GM12801 (cell line): ENCODE data around the gene NKTR.

ENCODE experiments used
- TF ChIP-seq, protein P1 (sequence below): IDR thresholded peaks from one replicate; pipeline ENCODE4 v1.5.1; 2011; ENCODE audit warnings: control low read depth; ENCODE audit not compliant: insufficient read length; ENCODE audit errors: extremely low read depth

Gene NKTR

DNA sequence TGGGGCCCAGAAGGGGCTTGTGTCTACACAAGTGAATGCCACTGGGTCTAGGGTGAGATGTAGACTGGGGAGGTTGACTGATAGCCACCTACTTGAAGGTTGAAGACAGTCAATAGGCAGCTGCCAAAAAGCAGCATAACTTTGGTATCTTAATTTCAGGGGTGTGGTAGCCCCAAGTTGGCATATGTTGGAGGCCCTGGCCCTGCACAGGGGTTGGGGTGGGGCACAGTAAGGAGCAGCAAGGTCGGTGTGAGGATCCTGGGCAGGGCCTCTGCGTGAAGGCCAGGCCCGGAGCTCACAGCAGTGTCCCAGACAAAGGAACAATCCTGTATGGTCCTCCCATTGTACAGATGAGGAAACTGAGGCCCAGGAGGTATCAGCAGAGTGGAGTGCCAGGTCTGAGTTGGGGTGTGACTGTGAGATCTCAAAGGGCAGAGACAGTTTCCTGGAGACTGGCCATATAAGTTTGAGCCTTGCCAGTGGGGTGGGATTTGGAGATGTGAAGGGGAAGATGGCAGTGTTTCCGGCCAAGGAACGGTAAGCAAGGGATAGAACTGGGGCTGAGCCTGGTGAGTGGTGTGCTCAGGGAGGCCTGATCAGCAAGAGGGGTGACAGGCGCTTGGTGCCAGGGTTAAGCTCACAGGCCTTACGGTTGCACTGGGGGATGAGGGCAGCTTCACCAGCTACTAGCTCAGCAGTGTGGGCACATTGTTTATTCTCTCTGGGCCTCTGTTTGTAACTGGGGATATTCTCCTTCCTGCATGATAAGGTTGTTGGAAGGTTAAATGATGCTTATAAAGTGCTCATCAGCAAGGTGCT lies 86.6 kb downstream of the NKTR start:
- TF ChIP-seq, protein P1, sequence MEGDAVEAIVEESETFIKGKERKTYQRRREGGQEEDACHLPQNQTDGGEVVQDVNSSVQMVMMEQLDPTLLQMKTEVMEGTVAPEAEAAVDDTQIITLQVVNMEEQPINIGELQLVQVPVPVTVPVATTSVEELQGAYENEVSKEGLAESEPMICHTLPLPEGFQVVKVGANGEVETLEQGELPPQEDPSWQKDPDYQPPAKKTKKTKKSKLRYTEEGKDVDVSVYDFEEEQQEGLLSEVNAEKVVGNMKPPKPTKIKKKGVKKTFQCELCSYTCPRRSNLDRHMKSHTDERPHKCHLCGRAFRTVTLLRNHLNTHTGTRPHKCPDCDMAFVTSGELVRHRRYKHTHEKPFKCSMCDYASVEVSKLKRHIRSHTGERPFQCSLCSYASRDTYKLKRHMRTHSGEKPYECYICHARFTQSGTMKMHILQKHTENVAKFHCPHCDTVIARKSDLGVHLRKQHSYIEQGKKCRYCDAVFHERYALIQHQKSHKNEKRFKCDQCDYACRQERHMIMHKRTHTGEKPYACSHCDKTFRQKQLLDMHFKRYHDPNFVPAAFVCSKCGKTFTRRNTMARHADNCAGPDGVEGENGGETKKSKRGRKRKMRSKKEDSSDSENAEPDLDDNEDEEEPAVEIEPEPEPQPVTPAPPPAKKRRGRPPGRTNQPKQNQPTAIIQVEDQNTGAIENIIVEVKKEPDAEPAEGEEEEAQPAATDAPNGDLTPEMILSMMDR: no peak

DNA sequence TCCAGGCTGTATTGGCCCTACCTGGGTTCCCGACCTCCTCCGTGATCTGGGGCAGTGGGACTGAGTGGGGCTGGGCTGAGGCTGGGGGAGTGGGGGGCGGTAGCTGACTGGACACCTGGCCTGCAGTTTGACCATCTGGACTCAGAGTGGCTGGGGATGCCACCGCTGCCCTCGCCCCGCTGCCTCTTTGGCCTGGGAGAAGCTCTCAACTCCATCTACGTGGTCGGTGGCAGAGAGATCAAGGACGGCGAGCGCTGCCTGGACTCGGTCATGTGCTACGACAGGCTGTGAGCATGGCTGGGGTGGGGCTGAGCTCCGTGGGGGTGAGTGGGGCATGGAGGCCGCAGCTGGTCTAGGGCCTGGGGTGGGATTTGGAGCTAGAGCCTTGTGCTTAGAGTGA lies 87.5 kb downstream of the NKTR start:
- TF ChIP-seq, protein P1: no peak

DNA sequence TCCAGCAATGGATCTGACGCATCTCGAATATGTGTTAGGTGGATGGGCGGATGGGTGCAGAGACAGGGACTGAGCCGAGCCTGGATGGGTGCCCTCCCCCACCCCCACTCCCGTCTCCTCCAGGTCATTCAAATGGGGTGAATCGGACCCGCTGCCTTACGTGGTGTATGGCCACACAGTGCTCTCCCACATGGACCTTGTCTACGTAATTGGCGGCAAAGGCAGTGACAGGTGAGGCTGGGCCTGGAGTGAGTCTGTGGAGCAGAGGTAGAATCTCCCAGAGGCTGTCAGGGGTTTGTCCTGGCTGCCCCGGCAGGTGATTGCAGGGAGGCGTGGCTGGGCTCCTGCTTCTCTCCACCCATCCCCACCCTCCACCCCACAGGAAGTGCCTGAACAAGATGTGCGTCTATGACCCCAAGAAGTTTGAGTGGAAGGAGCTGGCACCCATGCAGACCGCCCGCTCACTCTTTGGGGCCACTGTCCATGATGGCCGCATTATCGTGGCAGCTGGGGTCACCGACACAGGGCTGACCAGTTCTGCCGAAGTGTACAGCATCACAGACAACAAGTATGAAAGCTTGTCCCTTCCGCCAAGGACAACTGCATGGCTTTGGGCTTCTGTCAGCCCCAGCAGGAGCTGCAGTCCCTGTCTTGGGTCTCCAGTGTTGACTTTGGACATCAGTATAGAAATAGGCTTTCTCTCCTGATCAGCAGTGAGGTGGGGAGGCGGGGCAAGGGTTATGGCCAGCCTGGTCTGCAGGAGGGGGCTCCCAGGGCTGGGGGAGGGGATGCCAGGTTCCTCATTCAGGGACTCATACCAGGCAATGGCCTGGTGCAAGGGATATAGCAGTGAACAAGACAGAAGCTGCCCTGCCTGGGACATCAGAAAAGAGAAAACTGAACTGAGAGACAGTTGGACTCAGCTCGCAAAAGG lies 88.3 kb downstream of the NKTR start:
- TF ChIP-seq, protein P1: no peak

DNA sequence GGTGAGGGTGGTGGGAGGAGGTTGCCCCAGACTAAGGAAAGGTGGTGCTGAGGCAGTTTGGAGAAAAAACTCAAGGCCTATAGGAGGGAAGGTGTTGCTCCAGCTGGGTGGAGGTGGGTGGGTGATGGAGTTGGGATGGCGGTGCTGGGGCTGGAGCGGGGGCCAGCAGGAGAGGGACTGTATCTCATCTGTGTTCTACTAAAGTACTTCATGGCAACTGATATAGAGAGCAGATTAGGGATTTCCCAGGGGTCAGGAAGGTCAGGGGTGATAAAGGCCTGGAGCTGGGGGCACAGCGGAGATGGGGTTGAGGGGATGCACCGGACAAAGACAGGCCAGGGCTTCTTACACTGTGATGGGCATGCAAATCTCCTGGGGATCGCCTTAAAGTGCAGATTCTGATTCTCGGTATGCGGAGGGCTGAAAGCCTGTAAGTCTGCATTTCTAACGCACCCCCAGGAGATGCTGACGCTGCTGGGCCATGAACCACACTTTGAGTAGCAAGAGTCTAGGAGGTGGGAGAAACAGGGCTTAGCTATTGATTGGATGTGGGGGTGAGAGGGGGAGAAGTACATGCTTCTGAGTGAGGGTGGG lies 89.0 kb downstream of the NKTR start:
- TF ChIP-seq, protein P1: no peak

DNA sequence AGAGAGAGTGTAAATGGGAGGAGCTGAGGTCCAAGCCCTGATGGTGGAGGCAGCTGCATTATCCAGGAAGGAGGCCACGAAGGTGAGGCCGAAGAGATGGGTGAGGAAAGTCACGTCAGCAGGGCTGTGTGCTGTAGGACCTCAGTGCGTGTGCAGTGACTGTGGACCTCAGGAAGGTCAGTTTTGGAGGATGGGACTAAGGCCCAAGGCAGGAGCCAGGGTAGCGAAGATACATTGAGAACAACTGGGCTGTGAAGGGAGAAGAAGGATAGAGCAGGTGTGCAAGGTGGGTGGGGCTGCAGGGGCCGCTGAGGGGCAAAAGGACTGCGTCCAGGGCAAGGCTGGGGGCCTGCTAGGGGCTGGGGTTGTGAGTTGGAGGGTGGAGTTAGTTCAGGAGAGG lies 89.7 kb downstream of the NKTR start:
- TF ChIP-seq, protein P1: no peak

DNA sequence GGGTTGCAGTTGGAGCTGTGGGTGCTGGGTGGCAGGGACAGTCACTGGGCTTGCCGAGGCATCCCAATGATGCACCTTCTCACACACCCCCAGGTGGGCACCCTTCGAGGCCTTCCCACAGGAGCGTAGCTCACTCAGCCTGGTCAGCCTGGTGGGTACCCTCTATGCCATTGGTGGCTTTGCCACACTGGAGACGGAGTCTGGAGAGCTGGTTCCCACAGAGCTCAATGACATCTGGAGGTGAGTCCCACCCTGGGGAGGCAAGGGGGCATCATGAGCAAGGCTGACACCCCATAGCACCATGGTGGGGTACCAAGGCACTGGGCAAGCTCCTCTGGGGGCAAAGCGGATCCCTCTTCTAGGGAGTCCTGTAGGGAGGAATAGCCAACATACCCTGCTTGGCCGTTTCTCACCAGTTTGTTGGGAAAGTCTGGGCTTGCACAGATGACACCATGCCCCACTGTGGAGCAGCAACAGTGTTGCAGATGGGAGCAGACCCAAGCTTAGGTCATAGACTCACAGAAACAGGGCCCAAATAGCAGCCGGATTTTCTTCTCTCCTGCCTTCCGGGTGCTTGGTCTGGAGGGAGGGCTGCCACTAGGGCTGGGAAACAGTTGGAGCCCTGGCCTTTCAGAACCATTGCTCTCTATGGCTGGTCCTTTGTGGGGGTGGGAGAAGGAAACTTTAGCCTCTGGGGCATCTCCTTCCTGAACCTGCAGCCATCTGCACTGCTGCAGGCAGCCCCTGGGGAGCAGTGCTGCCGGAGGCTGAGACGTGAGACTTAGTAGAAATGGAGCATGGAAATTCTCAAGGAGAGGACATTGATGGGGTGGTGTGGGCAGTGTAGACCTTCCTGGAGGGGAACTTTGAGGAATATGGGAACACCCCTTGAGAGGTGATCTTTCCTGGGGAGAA lies 90.5 kb downstream of the NKTR start:
- TF ChIP-seq, protein P1: no peak
